Omental fat pad (tissue), 4 donors: ENCODE measurements around the gene NRG2. TPM values are rescaled to one million over a fixed set of nuclear protein-coding genes. Genes with fewer than 3 reads are reported as not detected.

Experiments used
- ATAC-seq: fragments of 150-250 bp; one replicate; pipeline ENCODE4 v1.9.1; 2016; ENCODE audit warnings: mild to moderate bottlenecking, moderate library complexity; ENCODE audit not compliant: low FRiP score
- DNase-seq: peaks from one replicate; pipeline ENCODE4 v3.0.0-alpha.2; 2019; ENCODE audit warnings: low spot score
- total RNA-seq, 4 donors: library from RNA; depleted of rRNA; stranded (reverse); fragments of >200 nt; gene quantifications; one replicate each; pipeline ENCODE4 v1.1.0, GENCODE V29; 2016
- TF ChIP-seq, protein P1 (sequence below), 3 donors: fragments of 450-650 bp; IDR thresholded peaks; one replicate each; pipeline ENCODE4 v1.5.1; 2016 to 2017; ENCODE audit warnings: antibody characterized with exemption in 3 of 3, mild to moderate bottlenecking in 3 of 3, moderate library complexity in 2 of 3

NRG2 gene
- total RNA-seq, 4 donors from 2014 or later, result 2.3 to 16.9 (median 5.9) TPM

- ATAC-seq (peak; percentile 89), DNase-seq (peak; percentile 81)
- TF ChIP-seq, protein P1, sequence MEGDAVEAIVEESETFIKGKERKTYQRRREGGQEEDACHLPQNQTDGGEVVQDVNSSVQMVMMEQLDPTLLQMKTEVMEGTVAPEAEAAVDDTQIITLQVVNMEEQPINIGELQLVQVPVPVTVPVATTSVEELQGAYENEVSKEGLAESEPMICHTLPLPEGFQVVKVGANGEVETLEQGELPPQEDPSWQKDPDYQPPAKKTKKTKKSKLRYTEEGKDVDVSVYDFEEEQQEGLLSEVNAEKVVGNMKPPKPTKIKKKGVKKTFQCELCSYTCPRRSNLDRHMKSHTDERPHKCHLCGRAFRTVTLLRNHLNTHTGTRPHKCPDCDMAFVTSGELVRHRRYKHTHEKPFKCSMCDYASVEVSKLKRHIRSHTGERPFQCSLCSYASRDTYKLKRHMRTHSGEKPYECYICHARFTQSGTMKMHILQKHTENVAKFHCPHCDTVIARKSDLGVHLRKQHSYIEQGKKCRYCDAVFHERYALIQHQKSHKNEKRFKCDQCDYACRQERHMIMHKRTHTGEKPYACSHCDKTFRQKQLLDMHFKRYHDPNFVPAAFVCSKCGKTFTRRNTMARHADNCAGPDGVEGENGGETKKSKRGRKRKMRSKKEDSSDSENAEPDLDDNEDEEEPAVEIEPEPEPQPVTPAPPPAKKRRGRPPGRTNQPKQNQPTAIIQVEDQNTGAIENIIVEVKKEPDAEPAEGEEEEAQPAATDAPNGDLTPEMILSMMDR (IDR thresholded peaks at IDR 0.05), result peak in 2 of 3 donors; percentile 86 to 99
Observed at GRCh38 chr5:139968547-139969261, 74.4 kb downstream of the NRG2 start.

GRCh38 chr5:139967353-139967752, 75.7 kb downstream of the NRG2 start:
- ATAC-seq (no peak), DNase-seq (no peak)
- TF ChIP-seq, protein P1 (IDR thresholded peaks at IDR 0.05), result no peak

DNA sequence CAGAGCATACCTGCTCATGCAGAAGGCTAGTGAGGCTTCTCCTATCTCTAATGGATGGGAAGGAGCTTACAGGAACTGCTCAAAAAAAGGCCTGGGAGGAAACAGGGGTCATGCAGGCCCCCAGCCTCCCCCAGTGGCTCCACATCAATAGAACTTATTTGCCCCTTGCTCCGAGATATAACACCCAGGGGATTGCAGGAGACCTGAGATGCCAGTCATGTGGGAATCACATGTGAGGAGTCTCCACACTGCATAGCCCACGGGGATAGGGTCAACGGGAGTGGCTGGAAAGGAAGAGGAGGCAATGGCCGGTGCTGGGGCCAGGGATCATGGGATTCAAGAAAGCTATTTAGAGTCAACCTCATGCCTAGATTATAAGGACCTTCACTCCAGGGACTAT, 76.2 kb downstream of the NRG2 start:
- TF ChIP-seq, protein P1 (IDR thresholded peaks at IDR 0.05), result no peak
- ATAC-seq, result no peak
- DNase-seq, result no peak

DNA sequence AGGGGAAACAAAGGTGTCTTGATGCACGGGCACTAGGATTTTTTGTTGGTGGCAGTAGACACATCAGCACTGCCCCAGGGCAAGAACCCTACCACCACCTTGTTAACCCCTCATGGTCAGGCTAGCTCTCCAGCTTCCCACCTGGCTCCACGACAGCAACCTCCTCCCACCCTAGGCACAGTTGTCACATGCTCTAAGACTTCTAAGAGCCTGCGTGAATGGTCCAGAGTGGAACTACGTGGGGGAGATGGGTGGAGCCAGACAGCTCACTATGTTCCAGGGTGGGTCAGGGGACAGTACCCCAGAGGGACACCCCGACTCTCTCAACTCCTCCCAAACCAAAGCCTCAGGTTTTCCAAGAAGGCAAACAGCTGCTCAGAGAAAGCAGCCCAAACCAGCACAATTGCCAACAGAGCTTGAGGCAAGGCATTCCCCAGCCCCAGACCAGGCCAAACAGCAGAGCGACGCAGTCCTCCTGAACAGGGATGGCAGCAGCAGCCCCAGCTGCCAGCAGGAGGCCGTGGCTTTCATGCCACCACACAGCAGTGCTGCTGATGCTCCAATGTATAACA, 78.0 kb downstream of the NRG2 start:
- TF ChIP-seq, protein P1 (IDR thresholded peaks at IDR 0.05), result no peak
- no peak for DNase-seq

DNA sequence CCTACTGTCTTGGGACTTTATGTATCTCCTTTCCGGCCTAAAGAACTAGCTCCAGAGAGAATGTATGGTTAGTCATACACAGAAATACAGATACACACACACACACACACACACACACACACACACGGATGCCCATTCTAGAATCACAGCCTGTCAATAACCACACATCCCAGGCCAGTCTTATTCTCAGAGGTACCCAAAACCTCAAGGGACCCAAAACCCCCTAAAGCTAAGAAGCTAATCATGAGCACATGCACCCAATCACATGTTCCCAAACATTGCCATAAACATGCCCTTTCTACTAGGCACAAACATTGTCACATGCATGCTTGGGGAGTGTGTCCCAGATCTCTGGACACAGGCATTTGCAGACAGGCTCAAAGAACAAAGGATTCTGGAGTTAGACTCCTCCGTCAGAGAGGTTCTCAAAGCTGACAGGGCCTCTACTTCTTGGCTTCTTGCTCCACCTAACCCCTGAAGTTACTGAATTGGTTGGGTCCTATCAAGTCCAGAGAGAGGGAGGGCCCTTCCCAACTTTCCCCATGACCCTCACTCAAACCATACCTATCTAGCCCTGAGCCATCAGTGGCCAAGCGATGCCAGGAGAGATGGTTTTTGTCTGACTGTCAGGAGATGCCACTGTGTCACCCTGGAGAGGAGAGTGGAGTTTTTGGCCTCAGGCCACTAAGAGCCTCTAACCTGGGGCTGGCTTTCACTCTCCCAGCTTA, 78.7 kb downstream of the NRG2 start:
- DNase-seq, result no peak
- TF ChIP-seq, protein P1 (IDR thresholded peaks at IDR 0.05), result no peak
- no peak for ATAC-seq

More for the DNA sequence above, 78.0 kb downstream of the NRG2 start:
- ATAC-seq, result no peak

GRCh38 chr5:139962445-139962844, 80.7 kb downstream of the NRG2 start:
- no peak for DNase-seq
- TF ChIP-seq, protein P1 (IDR thresholded peaks at IDR 0.05), result no peak
- no peak for ATAC-seq
